Measurements from ENCODE around the gene PSMA3.

Gene PSMA3

DNA sequence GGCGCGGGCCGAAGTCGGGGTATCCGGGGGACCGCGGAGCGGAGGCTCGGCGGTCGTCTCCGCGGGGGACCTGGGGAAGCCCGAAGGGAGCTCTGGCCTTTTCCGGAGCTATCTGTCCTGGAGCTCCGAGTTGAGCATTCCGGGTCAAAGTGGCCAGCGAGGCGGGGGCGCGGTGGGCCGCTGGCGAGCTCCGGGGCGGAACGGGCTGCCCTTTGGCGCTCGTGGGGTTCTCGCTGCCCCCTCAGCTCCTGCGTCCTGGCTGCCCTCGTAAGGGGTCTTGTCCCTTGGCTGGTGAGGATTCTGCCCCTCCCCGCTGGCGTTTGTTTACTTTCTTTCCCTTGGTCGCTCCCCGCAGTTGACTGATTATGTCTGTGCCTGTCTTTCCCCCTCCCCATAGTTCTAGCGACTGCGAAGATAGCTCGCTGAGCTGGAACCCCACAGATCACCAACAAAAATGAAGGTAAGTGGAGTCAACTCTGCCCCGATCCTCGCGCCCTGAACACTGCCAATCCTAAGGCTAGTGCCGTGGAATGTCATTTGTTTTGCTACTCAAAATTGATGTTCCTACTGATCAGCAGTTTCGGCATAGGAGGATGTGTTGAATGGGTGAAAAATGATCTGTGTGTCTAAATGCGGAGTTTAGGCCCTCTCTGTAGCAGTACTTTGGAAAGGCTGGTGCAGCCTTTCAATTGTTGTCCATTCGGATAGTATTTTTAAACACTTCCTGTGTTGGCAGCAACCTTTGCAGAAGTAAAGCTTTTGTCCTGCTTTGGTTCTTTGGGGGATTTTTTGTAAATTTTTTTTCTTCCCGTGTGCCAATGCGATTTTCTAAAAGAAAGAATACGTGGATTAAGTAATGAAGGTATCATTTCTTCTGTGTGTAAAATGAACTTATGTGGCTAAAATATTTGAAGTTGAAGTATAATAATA is 55.0 kb downstream of the PSMA3 start:
- DNase-seq: no peak

DNA sequence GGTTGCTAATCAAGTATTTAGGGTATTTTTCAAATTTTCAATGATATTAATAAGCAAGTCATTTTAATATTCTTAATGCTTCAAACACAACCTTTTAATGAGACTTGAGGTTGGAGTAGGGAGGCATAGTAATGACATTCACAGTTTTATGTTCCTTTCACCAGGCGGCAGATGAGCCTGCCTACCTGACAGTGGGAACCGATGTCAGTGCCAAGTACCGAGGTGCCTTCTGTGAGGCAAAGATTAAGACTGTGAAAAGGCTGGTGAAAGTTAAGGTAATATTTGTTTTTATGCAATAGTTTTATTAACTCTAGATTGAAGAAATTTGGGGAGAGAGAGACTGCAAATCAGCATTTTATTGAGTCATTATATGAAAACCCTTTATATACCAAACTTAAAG is 56.8 kb downstream of the PSMA3 start:
- DNase-seq: no peak

DNA sequence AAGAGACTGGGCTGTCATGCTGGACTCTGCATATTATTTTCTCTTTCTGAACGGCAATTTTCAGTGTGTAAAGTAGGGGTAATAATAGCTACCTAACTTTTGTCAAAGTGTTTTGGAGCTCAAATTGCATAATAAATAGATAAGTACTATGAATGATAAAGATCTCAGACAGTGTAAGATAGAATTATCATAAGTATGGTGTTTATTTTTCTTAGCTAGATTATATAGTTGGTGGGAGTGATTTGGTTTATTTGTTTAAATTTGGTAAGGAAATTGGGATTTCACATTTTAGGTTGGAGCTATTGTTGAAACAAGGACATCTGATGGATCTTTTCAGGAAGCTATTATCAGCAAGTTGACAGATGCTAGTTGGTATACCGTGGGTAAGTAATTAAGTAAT is 61.1 kb downstream of the PSMA3 start:
- DNase-seq: no peak

DNA sequence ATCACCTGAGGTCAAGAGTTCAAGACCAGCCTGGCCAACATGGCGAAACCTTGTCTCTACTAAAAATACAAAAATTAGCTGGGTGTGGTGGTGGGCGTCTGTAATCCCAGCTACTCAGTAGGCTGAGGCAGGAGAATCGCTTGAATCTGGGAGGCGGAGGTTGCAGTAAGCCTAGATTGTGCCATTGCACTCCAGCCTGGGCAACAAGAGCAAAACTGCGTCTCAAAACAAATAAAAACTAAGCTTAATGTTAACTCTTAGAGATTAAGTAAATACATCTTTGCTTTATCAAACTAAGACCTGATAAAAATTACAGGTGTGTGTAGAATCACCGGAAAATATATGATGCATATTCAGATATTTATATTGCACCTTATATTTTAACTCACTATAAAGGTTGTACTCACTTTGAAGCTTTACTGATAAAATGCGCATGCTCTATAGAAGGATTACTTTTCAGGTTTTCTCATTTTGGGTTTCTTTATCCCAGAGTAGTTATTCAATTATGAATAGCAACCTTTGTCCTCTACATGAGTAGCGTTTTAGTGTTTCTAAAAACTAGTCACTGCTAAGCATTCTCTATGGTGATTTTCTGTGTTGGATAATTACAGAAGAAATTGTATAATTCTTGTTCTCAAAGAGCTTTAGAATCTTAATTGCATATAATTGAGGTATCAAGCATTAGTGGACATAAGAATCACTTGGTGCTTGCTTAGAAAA is 63.1 kb downstream of the PSMA3 start:
- DNase-seq: no peak

DNA sequence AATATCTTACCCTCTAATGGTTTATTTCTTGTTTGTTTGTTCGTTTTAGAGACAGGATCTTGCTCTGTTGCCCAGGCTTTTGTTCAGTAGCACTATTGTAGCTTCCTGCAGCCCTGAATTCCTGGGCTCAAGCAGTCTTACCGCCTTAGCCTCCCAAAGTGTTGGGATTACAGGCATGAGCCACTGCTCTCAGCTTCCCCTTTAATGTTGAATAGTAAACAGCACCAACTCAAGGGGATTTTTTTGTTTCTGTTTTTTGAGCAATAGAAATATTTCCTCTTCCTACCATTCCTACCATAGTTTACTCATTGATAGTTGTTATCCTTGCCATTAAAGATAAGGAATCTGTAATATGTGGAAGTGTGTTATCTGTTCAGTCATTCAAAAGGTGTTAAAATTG is 64.4 kb downstream of the PSMA3 start:
- no peak for DNase-seq

DNA sequence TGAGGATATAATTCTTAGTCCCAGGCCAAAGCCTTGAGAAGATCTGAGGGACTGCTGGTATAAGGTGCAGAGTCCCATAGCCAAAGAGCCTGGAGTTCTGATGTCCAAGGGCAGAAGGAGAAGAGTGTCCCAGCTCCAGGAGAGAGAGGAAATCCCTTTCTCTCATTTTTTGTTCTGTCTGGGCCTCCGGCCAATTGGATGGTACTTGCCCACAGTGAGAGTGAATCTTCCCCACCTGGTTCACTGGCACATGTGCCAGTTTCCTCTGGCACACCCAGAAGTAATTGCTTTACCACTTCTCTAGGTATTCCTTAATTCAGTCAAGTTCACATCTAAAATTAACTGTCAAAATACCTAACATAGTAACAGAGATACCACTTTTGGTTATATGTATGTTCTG is 69.1 kb downstream of the PSMA3 start:
- DNase-seq: no peak

DNA sequence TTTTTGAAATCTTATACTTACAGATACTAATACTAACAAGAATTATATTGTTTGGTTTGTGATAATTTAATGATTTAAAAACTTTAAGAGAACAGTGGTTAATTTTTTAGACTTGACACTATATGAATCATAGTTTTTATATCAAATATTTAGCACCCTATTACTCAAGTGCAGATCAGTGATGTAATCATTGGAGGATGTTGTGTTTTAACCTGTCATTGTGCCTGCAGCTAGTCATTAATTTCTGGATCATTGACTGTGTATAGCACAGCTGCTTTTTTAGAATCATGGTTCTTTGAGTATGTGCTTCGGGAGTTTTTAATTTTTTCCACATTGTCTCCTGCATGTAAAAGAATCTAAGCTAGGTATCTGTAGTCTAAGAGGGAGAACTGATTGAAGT is 71.0 kb downstream of the PSMA3 start:
- DNase-seq: no peak

Data from activated gamma-delta T cell (primary cell).